Mesenchymal stem cell (in vitro differentiated cells and primary cell): ENCODE results near the gene ATP6V0A1.
A peak's percentile ranks its signal among the peaks of the same experiment; 100 is the strongest.

Experiments used
- DNase-seq: peaks from one replicate; pipeline ENCODE4 v3.0.0-alpha.2; 2013
- H2AFZ ChIP-seq: one replicate; pipeline ENCODE4 v1.6.1; 2013; ENCODE audit warnings: low read depth, mild to moderate bottlenecking, control low read depth, inconsistent platforms, low read length, moderate library complexity
- H2AK5ac ChIP-seq: 2 replicates; pipeline ENCODE4 v1.6.1; 2013; ENCODE audit warnings: low read length, moderate library complexity, mild to moderate bottlenecking, inconsistent platforms; ENCODE audit not compliant: severe bottlenecking
- H2BK120ac ChIP-seq: one replicate; pipeline ENCODE4 v1.6.1; 2013; ENCODE audit warnings: low read depth, mild to moderate bottlenecking, inconsistent platforms, low read length, moderate library complexity
- H2BK12ac ChIP-seq, 2 experiments: one replicate each; pipeline ENCODE4 v1.6.1; 2013; ENCODE audit warnings: inconsistent platforms in 2 of 2, low read length in 2 of 2, mild to moderate bottlenecking in 2 of 2, moderate library complexity in 2 of 2, control low read depth in 1 of 2
- H2BK15ac ChIP-seq: one replicate; pipeline ENCODE4 v1.6.1; 2013; ENCODE audit warnings: mild to moderate bottlenecking, low read depth, inconsistent platforms; ENCODE audit not compliant: poor library complexity, severe bottlenecking
- H2BK5ac ChIP-seq: 2 replicates; pipeline ENCODE4 v1.6.1; 2013; ENCODE audit warnings: low read depth, mild to moderate bottlenecking, low read length, control low read depth, inconsistent platforms; ENCODE audit not compliant: poor library complexity, severe bottlenecking
- H3K14ac ChIP-seq, 2 experiments: one replicate each; pipeline ENCODE4 v1.6.1; 2013; ENCODE audit warnings: inconsistent platforms in 2 of 2, low read length in 2 of 2, control low read depth in 1 of 2, mild to moderate bottlenecking in 1 of 2, moderate library complexity in 1 of 2
- H3K18ac ChIP-seq, 2 experiments: one replicate each; pipeline ENCODE4 v1.6.1; 2013; ENCODE audit warnings: inconsistent platforms in 2 of 2, low read length in 2 of 2, control low read depth in 1 of 2, low read depth in 1 of 2, mild to moderate bottlenecking in 1 of 2
- H3K23ac ChIP-seq, 2 experiments: one replicate each; pipeline ENCODE4 v1.6.1; 2013; ENCODE audit warnings: inconsistent platforms in 2 of 2, low read length in 2 of 2, mild to moderate bottlenecking in 2 of 2, moderate library complexity in 2 of 2, control low read depth in 1 of 2
- H3K27ac ChIP-seq: 2 replicates; pipeline ENCODE4 v1.5.1; 2013; ENCODE audit warnings: mild to moderate bottlenecking, moderate library complexity, low read length, control low read depth, inconsistent platforms; ENCODE audit not compliant: poor library complexity, severe bottlenecking
- H3K27me3 ChIP-seq, 2 experiments: 2 replicates each; pipeline versions ENCODE4 v1.6.1 to v1.7.0; 2013; ENCODE audit warnings: low read length in 2 of 2, mild to moderate bottlenecking in 2 of 2, moderate library complexity in 2 of 2, control low read depth in 1 of 2, inconsistent platforms in 1 of 2; ENCODE audit not compliant: control insufficient read depth in 1 of 2, insufficient read depth in 1 of 2
- H3K36me3 ChIP-seq, 2 experiments: 2 replicates each; pipeline versions ENCODE4 v1.6.1 to v1.7.0; 2013; ENCODE audit warnings: low read length in 2 of 2, control low read depth in 1 of 2, inconsistent platforms in 1 of 2, low read depth in 1 of 2, mild to moderate bottlenecking in 1 of 2; ENCODE audit not compliant: insufficient read depth in 2 of 2, control insufficient read depth in 1 of 2
- H3K4ac ChIP-seq, 2 experiments: one replicate each; pipeline ENCODE4 v1.6.1; 2013; ENCODE audit warnings: inconsistent platforms in 2 of 2, low read length in 2 of 2, mild to moderate bottlenecking in 2 of 2, moderate library complexity in 2 of 2, control low read depth in 1 of 2, low read depth in 1 of 2
- H3K4me1 ChIP-seq: 2 replicates; pipeline ENCODE4 v1.6.1; 2013; ENCODE audit warnings: low read depth, low read length, control low read depth; ENCODE audit not compliant: control insufficient read depth, insufficient read depth
- H3K4me2 ChIP-seq: 2 replicates; pipeline ENCODE4 v1.6.1; 2013; ENCODE audit warnings: low read length, mild to moderate bottlenecking, inconsistent platforms; ENCODE audit not compliant: poor library complexity, severe bottlenecking
- H3K4me3 ChIP-seq, 2 experiments: 2 replicates each; pipeline versions ENCODE4 v1.5.1 to v1.7.0; 2013; ENCODE audit warnings: low read length in 2 of 2, mild to moderate bottlenecking in 2 of 2, control low read depth in 1 of 2, low read depth in 1 of 2; ENCODE audit not compliant: insufficient read depth in 1 of 2
- H3K79me1 ChIP-seq: replicated peaks from 2 replicates; pipeline ENCODE4 v1.6.1; 2013; ENCODE audit warnings: mild to moderate bottlenecking, control low read depth, low read length, inconsistent platforms; ENCODE audit not compliant: poor library complexity, severe bottlenecking
- H3K9ac ChIP-seq: 2 replicates; pipeline ENCODE4 v1.7.0; 2013; ENCODE audit warnings: mild to moderate bottlenecking, low read length, moderate library complexity
- H3K9me3 ChIP-seq: 2 replicates; pipeline ENCODE4 v1.7.0; 2013; ENCODE audit warnings: mild to moderate bottlenecking, low read length; ENCODE audit not compliant: control insufficient read depth
- H4K8ac ChIP-seq: one replicate; pipeline ENCODE4 v1.6.1; 2013; ENCODE audit warnings: inconsistent platforms, mild to moderate bottlenecking, low read length, moderate library complexity
- H4K91ac ChIP-seq: one replicate; pipeline ENCODE4 v1.6.1; 2013; ENCODE audit warnings: mild to moderate bottlenecking, low read length, inconsistent platforms
- WGBS: methylation state at CpG from one replicate; pipeline ENCODE4 v1.1.7; 2013; ENCODE audit warnings: mixed read lengths; 5-methylcytosine and 5-hydroxymethylcytosine counted together

ATP6V0A1 gene

GRCh38 chr17:42526031-42526444 is 67.4 kb downstream of the ATP6V0A1 start:
- WGBS, result 85% methylated on average over 6 of the region's 6 CpGs
- H3K4ac ChIP-seq, result no peak overlapping the region
- DNase-seq, result peak; percentile 47
- H4K91ac ChIP-seq, result no peak overlapping the region
- H2AK5ac ChIP-seq, result peak overlapping the region; percentile 29
- no peak overlapping the region for H2BK120ac ChIP-seq
- H3K9me3 ChIP-seq, result no peaks in the 10 kb centered on the region
- peaks cover 27% of the 10 kb centered on the region for H3K4me1 ChIP-seq
- no peak overlapping the region for H3K23ac ChIP-seq
- no peak overlapping the region for H3K18ac ChIP-seq
- no peak overlapping the region for H3K4me3 ChIP-seq
- H3K9ac ChIP-seq, result no peak overlapping the region
- no peak overlapping the region for H2BK12ac ChIP-seq
- H2BK15ac ChIP-seq, result no peak overlapping the region
- H2AFZ ChIP-seq, result no peak overlapping the region
- no peaks in the 10 kb centered on the region for H3K27me3 ChIP-seq
- peaks cover 3% of the 10 kb centered on the region for H3K79me1 ChIP-seq
- H2BK5ac ChIP-seq, result no peak overlapping the region
- H3K14ac ChIP-seq, result no peak overlapping the region
- H3K27ac ChIP-seq, result no peak overlapping the region
- H3K4me2 ChIP-seq, result no peak overlapping the region
- no peak overlapping the region for H4K8ac ChIP-seq
- peaks cover 16 to 20% of the 10 kb centered on the region in 2 experiments for H3K36me3 ChIP-seq

- H3K79me1 ChIP-seq, result peaks cover 2% of the 10 kb centered on the region
- H3K18ac ChIP-seq, result no peak overlapping the region
- H2BK120ac ChIP-seq, result no peak overlapping the region
- no peaks in the 10 kb centered on the region for H3K9me3 ChIP-seq
- peaks cover 9% of the 10 kb centered on the region for H3K4me1 ChIP-seq
- H3K27me3 ChIP-seq, result no peaks in the 10 kb centered on the region
- peak overlapping the region in 1 of 2 experiments; percentile 15 for H3K4ac ChIP-seq
- no peak overlapping the region for H2AK5ac ChIP-seq
- H2BK12ac ChIP-seq, result no peak overlapping the region
- H3K4me3 ChIP-seq, result no peak overlapping the region
- no peak overlapping the region for H3K23ac ChIP-seq
- no peak overlapping the region for H4K8ac ChIP-seq
- no peak overlapping the region for H3K4me2 ChIP-seq
- H3K36me3 ChIP-seq, result peaks cover 2 to 6% of the 10 kb centered on the region in 2 experiments
- no peak overlapping the region for H2BK15ac ChIP-seq
- H2BK5ac ChIP-seq, result no peak overlapping the region
- no peak overlapping the region for H4K91ac ChIP-seq
- no peak overlapping the region for H3K27ac ChIP-seq
- H3K14ac ChIP-seq, result no peak overlapping the region
- DNase-seq, result no peak
- H2AFZ ChIP-seq, result no peak overlapping the region
- WGBS, result 91% methylated on average over 5 of the region's 6 CpGs
- H3K9ac ChIP-seq, result no peak overlapping the region
These were observed 69.3 kb downstream of the ATP6V0A1 start for GRCh38 chr17:42527932-42528331.

- H3K18ac ChIP-seq, result no peak overlapping the region
- no peak overlapping the region for H3K23ac ChIP-seq
- WGBS, result 80% methylated on average over 3 of the region's 3 CpGs
- H2AK5ac ChIP-seq, result no peak overlapping the region
- no peak overlapping the region for H3K9ac ChIP-seq
- H3K36me3 ChIP-seq, result no peaks in the 10 kb centered on the region
- no peak overlapping the region for H3K4me2 ChIP-seq
- H3K79me1 ChIP-seq, result no peaks in the 10 kb centered on the region
- no peak overlapping the region for H3K14ac ChIP-seq
- H4K8ac ChIP-seq, result no peak overlapping the region
- H2BK15ac ChIP-seq, result no peak overlapping the region
- H3K27ac ChIP-seq, result no peak overlapping the region
- H4K91ac ChIP-seq, result no peak overlapping the region
- peak overlapping the region; percentile 18 to 37 for H2BK12ac ChIP-seq
- H2AFZ ChIP-seq, result no peak overlapping the region
- H3K4ac ChIP-seq, result no peak overlapping the region
- H2BK120ac ChIP-seq, result no peak overlapping the region
- DNase-seq, result no peak
- H3K9me3 ChIP-seq, result no peaks in the 10 kb centered on the region
- peaks cover 6% of the 10 kb centered on the region for H3K4me1 ChIP-seq
- no peak overlapping the region for H3K4me3 ChIP-seq
- H3K27me3 ChIP-seq, result no peaks in the 10 kb centered on the region
- H2BK5ac ChIP-seq, result no peak overlapping the region
These were observed 70.4 kb downstream of the ATP6V0A1 start for GRCh38 chr17:42529061-42529460.

- H2BK5ac ChIP-seq, result no peak overlapping the region
- H3K23ac ChIP-seq, result no peak overlapping the region
- peaks cover 11% of the 10 kb centered on the region for H3K4me1 ChIP-seq
- peak overlapping the region in 1 of 2 experiments; percentile 94 for H2BK12ac ChIP-seq
- peak overlapping the region; percentile 44 for H4K91ac ChIP-seq
- no peaks in the 10 kb centered on the region for H3K79me1 ChIP-seq
- H3K14ac ChIP-seq, result peak overlapping the region in 1 of 2 experiments; percentile 35
- no peak overlapping the region for H3K9ac ChIP-seq
- peak; percentile 47 for DNase-seq
- peak overlapping the region; percentile 39 to 88 for H3K4ac ChIP-seq
- H3K36me3 ChIP-seq, result no peaks in the 10 kb centered on the region
- H3K4me3 ChIP-seq, result peak overlapping the region in 1 of 2 experiments; percentile 8
- H3K4me2 ChIP-seq, result no peak overlapping the region
- H3K27me3 ChIP-seq, result no peaks in the 10 kb centered on the region
- H3K18ac ChIP-seq, result peak overlapping the region; percentile 33 to 97
- H4K8ac ChIP-seq, result no peak overlapping the region
- no peaks in the 10 kb centered on the region for H3K9me3 ChIP-seq
- H2BK120ac ChIP-seq, result no peak overlapping the region
- no peak overlapping the region for H3K27ac ChIP-seq
- 96% methylated on average over 1 of the region's 2 CpGs for WGBS
- no peak overlapping the region for H2BK15ac ChIP-seq
- H2AK5ac ChIP-seq, result peak overlapping the region; percentile 35
- no peak overlapping the region for H2AFZ ChIP-seq
These were observed 72.3 kb downstream of the ATP6V0A1 start for GRCh38 chr17:42530952-42531454.
